ENCODE measurements around the gene SLC29A3. TPM values are rescaled to one million over a fixed set of nuclear protein-coding genes. Genes with fewer than 3 reads are reported as not detected.

SLC29A3 gene
- total and polyA plus RNA-seq, 2 of the 8 experiments (the other 6 are each of a cell fraction or from before 2014, with no cell fraction given): 14.0 to 24.6 TPM

DNA sequence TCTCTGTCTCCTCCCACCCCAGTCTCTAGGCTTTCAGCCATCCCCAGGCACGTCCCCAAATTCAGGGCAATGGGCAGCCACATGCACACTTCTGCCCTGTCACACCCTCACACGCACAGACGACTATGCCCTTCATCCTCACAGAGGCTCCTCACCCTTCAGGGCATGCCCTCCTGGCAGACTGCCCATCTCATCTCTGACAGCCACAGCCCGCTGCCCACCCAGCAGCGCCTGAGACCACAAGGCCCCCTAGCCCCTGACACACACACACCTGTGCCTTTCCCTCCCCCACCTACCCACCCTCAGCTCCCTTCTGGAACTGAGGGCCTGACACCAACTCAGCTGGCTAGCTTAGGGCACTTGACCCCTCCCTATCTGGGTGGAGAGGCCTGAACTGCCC, 23.0 kb upstream of the SLC29A3 start (continued):
- TF ChIP-seq, protein P1, sequence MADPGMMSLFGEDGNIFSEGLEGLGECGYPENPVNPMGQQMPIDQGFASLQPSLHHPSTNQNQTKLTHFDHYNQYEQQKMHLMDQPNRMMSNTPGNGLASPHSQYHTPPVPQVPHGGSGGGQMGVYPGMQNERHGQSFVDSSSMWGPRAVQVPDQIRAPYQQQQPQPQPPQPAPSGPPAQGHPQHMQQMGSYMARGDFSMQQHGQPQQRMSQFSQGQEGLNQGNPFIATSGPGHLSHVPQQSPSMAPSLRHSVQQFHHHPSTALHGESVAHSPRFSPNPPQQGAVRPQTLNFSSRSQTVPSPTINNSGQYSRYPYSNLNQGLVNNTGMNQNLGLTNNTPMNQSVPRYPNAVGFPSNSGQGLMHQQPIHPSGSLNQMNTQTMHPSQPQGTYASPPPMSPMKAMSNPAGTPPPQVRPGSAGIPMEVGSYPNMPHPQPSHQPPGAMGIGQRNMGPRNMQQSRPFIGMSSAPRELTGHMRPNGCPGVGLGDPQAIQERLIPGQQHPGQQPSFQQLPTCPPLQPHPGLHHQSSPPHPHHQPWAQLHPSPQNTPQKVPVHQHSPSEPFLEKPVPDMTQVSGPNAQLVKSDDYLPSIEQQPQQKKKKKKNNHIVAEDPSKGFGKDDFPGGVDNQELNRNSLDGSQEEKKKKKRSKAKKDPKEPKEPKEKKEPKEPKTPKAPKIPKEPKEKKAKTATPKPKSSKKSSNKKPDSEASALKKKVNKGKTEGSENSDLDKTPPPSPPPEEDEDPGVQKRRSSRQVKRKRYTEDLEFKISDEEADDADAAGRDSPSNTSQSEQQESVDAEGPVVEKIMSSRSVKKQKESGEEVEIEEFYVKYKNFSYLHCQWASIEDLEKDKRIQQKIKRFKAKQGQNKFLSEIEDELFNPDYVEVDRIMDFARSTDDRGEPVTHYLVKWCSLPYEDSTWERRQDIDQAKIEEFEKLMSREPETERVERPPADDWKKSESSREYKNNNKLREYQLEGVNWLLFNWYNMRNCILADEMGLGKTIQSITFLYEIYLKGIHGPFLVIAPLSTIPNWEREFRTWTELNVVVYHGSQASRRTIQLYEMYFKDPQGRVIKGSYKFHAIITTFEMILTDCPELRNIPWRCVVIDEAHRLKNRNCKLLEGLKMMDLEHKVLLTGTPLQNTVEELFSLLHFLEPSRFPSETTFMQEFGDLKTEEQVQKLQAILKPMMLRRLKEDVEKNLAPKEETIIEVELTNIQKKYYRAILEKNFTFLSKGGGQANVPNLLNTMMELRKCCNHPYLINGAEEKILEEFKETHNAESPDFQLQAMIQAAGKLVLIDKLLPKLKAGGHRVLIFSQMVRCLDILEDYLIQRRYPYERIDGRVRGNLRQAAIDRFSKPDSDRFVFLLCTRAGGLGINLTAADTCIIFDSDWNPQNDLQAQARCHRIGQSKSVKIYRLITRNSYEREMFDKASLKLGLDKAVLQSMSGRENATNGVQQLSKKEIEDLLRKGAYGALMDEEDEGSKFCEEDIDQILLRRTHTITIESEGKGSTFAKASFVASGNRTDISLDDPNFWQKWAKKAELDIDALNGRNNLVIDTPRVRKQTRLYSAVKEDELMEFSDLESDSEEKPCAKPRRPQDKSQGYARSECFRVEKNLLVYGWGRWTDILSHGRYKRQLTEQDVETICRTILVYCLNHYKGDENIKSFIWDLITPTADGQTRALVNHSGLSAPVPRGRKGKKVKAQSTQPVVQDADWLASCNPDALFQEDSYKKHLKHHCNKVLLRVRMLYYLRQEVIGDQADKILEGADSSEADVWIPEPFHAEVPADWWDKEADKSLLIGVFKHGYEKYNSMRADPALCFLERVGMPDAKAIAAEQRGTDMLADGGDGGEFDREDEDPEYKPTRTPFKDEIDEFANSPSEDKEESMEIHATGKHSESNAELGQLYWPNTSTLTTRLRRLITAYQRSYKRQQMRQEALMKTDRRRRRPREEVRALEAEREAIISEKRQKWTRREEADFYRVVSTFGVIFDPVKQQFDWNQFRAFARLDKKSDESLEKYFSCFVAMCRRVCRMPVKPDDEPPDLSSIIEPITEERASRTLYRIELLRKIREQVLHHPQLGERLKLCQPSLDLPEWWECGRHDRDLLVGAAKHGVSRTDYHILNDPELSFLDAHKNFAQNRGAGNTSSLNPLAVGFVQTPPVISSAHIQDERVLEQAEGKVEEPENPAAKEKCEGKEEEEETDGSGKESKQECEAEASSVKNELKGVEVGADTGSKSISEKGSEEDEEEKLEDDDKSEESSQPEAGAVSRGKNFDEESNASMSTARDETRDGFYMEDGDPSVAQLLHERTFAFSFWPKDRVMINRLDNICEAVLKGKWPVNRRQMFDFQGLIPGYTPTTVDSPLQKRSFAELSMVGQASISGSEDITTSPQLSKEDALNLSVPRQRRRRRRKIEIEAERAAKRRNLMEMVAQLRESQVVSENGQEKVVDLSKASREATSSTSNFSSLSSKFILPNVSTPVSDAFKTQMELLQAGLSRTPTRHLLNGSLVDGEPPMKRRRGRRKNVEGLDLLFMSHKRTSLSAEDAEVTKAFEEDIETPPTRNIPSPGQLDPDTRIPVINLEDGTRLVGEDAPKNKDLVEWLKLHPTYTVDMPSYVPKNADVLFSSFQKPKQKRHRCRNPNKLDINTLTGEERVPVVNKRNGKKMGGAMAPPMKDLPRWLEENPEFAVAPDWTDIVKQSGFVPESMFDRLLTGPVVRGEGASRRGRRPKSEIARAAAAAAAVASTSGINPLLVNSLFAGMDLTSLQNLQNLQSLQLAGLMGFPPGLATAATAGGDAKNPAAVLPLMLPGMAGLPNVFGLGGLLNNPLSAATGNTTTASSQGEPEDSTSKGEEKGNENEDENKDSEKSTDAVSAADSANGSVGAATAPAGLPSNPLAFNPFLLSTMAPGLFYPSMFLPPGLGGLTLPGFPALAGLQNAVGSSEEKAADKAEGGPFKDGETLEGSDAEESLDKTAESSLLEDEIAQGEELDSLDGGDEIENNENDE (IDR thresholded peaks at IDR 0.05; ENCODE audit: insufficient replicate concordance, low read length): no peak
- TF ChIP-seq SIN3A (conservative IDR thresholded peaks at IDR 0.05 in 1 of 2, IDR thresholded peaks at IDR 0.05 in 1 of 2; ENCODE audit: low read depth in 1 of 2, low read length in 2 of 2) (no peak), YY1 (IDR thresholded peaks at IDR 0.05; ENCODE audit: low read depth, low read length) (no peak), MAFK (IDR thresholded peaks at IDR 0.05; ENCODE audit: low read depth, low read length) (no peak), TBP (IDR thresholded peaks at IDR 0.05; ENCODE audit: low read depth, low read length) (no peak), CHD1 (IDR thresholded peaks at IDR 0.05; ENCODE audit: low read depth, low read length) (no peak), GTF2F1 (IDR thresholded peaks at IDR 0.05; ENCODE audit: borderline replicate concordance, low read depth, low read length) (no peak), TCF12 (IDR thresholded peaks at IDR 0.05; ENCODE audit: low read depth, low read length) (no peak), CREB1 (IDR thresholded peaks at IDR 0.05) (no peak), EZH2 (IDR thresholded peaks at IDR 0.05; ENCODE audit: low read depth, low read length, severe bottlenecking) (no peak), FOSL1 (IDR thresholded peaks at IDR 0.05; ENCODE audit: insufficient read depth, low read depth, low read length) (no peak)

Data from H1 (cell line).